ENCODE data around the gene IQCH. TPM values are rescaled to one million over a fixed set of nuclear protein-coding genes. Genes with fewer than 3 reads are reported as not detected.
A peak's percentile ranks its signal among the peaks of the same experiment; 100 is the strongest.

IQCH gene
- total RNA-seq: 1 to 10 TPM; 1.6 to 6.7 TPM

GRCh38 chr15:67254238-67255175 lies at the start of gene IQCH, which contains the start of gene AAGAB:
Gene IQCH, plus strand, starts transcription at chr15:67254786. Its CDS starts 111 bp downstream, at chr15:67254897.
Gene AAGAB, minus strand, starts transcription at chr15:67254661. Its CDS starts 30 bp downstream, at chr15:67254631.
- TF ChIP-seq POLR2A (IDR thresholded peaks at IDR 0.05) (peak; percentile 84 to 95 (median 90)), CTCF (IDR thresholded peaks at IDR 0.05) (peak in 2 of 7 experiments; percentile 2 to 25)
- no peaks in the 10 kb centered on the region for H3K9me3 ChIP-seq
- peak within 1 kb of the TSS; percentile 84 to 96 (median 87) for H3K27ac ChIP-seq
- H3K4me1 ChIP-seq: peaks cover 15% of the 10 kb centered on the region
- H3K36me3 ChIP-seq (replicated peaks in 1 of 2; ENCODE audit: insufficient read depth in 1 of 2, low read depth in 2 of 2): no peaks in the 10 kb centered on the region
- WGBS, 2 donors: 0 to 1% methylated on average over 33 to 76 of the region's 76 CpGs
- H3K4me3 ChIP-seq: peak within 1 kb of the TSS; percentile 97 to 99
- intact Hi-C loops (cut with DNase I): no loop called here
- H3K27me3 ChIP-seq: no peaks in the 10 kb centered on the region
- peak; percentile 98 to 99 (median 98) for DNase-seq
- ATAC-seq: peak; percentile 100

GRCh38 chr15:67207555-67208207 lies 46.9 kb upstream of the IQCH start:
- Histone ChIP-seq H3K4me1 (no peaks in the 10 kb centered on the region), H3K4me3 (no peak overlapping the region), H3K27ac (no peak overlapping the region), H3K36me3 (replicated peaks in 1 of 2; ENCODE audit: insufficient read depth in 1 of 2, low read depth in 2 of 2) (no peaks in the 10 kb centered on the region), H3K9me3 (no peaks in the 10 kb centered on the region), H3K27me3 (no peaks in the 10 kb centered on the region)
- 97 to 99% methylated on average over 3 of the region's 3 CpGs for WGBS, 2 donors
- TF ChIP-seq POLR2A (IDR thresholded peaks at IDR 0.05) (no peak), CTCF (IDR thresholded peaks at IDR 0.05) (no peak)
- DNase-seq (no peak), ATAC-seq (no peak)
- intact Hi-C loops (cut with DNase I): no loop called here

- H3K4me3 ChIP-seq: no peak overlapping the region
- DNase-seq (no peak), ATAC-seq (no peak)
- H3K9me3 ChIP-seq: no peaks in the 10 kb centered on the region
- no peaks in the 10 kb centered on the region for H3K27me3 ChIP-seq
- no peak for TF ChIP-seq CTCF (IDR thresholded peaks at IDR 0.05)
- TF ChIP-seq POLR2A (IDR thresholded peaks at IDR 0.05): no peak
- no peaks in the 10 kb centered on the region for H3K36me3 ChIP-seq (replicated peaks in 1 of 2; ENCODE audit: insufficient read depth in 1 of 2, low read depth in 2 of 2)
- intact Hi-C loops (cut with DNase I): no loop called here
- 64 to 88% methylated on average over 2 of the region's 2 CpGs for WGBS, 2 donors
- no peaks in the 10 kb centered on the region for H3K4me1 ChIP-seq
- H3K27ac ChIP-seq: no peak overlapping the region
These were observed 46.2 kb upstream of the IQCH start for GRCh38 chr15:67208396-67208795.

GRCh38 chr15:67210555-67211168 lies 43.9 kb upstream of the IQCH start:
- H3K27ac ChIP-seq: no peak overlapping the region
- H3K36me3 ChIP-seq (replicated peaks in 1 of 2; ENCODE audit: insufficient read depth in 1 of 2, low read depth in 2 of 2): no peaks in the 10 kb centered on the region
- H3K4me3 ChIP-seq: no peak overlapping the region
- no peak for ATAC-seq
- no peaks in the 10 kb centered on the region for H3K4me1 ChIP-seq
- H3K9me3 ChIP-seq: no peaks in the 10 kb centered on the region
- 95 to 96% methylated on average over 5 of the region's 5 CpGs for WGBS, 2 donors
- TF ChIP-seq POLR2A (IDR thresholded peaks at IDR 0.05) (no peak), CTCF (IDR thresholded peaks at IDR 0.05) (no peak)
- no peak for DNase-seq
- intact Hi-C loops (cut with DNase I): no loop called here
- no peaks in the 10 kb centered on the region for H3K27me3 ChIP-seq

All from body of pancreas (tissue), 4 donors.